Measurements from ENCODE around the gene TRIM60.

DNA sequence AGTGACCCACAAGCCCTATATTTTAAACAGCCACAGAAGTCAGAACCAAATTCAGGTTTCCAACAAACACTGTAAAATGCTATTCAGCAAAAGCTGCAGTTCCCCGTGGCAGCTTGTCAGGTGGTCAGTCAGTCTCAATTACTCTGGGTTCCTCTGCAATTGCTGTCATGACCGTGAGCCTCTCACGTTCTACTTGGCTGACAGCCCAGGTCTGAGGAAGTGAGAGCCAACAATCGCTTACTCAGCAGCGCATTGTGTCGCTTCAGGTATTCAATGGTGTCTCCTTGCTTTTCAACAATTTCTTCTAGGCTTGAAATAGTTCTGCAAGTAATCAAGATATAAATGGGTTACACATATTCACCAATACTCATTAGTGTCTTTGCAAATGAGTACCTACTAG, 47.7 kb downstream of the TRIM60 start:
- TF ChIP-seq, protein P1, sequence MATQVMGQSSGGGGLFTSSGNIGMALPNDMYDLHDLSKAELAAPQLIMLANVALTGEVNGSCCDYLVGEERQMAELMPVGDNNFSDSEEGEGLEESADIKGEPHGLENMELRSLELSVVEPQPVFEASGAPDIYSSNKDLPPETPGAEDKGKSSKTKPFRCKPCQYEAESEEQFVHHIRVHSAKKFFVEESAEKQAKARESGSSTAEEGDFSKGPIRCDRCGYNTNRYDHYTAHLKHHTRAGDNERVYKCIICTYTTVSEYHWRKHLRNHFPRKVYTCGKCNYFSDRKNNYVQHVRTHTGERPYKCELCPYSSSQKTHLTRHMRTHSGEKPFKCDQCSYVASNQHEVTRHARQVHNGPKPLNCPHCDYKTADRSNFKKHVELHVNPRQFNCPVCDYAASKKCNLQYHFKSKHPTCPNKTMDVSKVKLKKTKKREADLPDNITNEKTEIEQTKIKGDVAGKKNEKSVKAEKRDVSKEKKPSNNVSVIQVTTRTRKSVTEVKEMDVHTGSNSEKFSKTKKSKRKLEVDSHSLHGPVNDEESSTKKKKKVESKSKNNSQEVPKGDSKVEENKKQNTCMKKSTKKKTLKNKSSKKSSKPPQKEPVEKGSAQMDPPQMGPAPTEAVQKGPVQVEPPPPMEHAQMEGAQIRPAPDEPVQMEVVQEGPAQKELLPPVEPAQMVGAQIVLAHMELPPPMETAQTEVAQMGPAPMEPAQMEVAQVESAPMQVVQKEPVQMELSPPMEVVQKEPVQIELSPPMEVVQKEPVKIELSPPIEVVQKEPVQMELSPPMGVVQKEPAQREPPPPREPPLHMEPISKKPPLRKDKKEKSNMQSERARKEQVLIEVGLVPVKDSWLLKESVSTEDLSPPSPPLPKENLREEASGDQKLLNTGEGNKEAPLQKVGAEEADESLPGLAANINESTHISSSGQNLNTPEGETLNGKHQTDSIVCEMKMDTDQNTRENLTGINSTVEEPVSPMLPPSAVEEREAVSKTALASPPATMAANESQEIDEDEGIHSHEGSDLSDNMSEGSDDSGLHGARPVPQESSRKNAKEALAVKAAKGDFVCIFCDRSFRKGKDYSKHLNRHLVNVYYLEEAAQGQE (IDR thresholded peaks at IDR 0.05; ENCODE audit: insufficient read depth in 1 of 2, low read depth in 2 of 2, low read length in 2 of 2): no peak
- no peak for TF ChIP-seq POLR2AphosphoS5 (IDR thresholded peaks at IDR 0.05; ENCODE audit: low read depth, low read length)
- no peak for TF ChIP-seq FOXP2 (optimal IDR thresholded peaks at IDR 0.05; ENCODE audit: borderline replicate concordance, extremely low read depth, extremely low read length, insufficient read depth)
- TF ChIP-seq TAF1 (IDR thresholded peaks at IDR 0.05; ENCODE audit: borderline replicate concordance, insufficient read depth, low read length): no peak
- TF ChIP-seq SIN3A (IDR thresholded peaks at IDR 0.05; ENCODE audit: borderline replicate concordance, insufficient read depth, low read length): no peak

All from PFSK-1 (cell line).